ENCODE results near the gene PHACTR1.

- TF ChIP-seq EP300 (IDR thresholded peaks at IDR 0.05; ENCODE audit: borderline replicate concordance) (no peak), USF1 (IDR thresholded peaks at IDR 0.05) (no peak)
- TF ChIP-seq, protein P1, sequence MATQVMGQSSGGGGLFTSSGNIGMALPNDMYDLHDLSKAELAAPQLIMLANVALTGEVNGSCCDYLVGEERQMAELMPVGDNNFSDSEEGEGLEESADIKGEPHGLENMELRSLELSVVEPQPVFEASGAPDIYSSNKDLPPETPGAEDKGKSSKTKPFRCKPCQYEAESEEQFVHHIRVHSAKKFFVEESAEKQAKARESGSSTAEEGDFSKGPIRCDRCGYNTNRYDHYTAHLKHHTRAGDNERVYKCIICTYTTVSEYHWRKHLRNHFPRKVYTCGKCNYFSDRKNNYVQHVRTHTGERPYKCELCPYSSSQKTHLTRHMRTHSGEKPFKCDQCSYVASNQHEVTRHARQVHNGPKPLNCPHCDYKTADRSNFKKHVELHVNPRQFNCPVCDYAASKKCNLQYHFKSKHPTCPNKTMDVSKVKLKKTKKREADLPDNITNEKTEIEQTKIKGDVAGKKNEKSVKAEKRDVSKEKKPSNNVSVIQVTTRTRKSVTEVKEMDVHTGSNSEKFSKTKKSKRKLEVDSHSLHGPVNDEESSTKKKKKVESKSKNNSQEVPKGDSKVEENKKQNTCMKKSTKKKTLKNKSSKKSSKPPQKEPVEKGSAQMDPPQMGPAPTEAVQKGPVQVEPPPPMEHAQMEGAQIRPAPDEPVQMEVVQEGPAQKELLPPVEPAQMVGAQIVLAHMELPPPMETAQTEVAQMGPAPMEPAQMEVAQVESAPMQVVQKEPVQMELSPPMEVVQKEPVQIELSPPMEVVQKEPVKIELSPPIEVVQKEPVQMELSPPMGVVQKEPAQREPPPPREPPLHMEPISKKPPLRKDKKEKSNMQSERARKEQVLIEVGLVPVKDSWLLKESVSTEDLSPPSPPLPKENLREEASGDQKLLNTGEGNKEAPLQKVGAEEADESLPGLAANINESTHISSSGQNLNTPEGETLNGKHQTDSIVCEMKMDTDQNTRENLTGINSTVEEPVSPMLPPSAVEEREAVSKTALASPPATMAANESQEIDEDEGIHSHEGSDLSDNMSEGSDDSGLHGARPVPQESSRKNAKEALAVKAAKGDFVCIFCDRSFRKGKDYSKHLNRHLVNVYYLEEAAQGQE (IDR thresholded peaks at IDR 0.05; ENCODE audit: low read depth): no peak
Measured at GRCh38 chr6:12815884-12816600, 99.5 kb downstream of the PHACTR1 start.

All from Ishikawa (cell line).